HG03159 (cell line): ENCODE measurements around the gene RUVBL2.
A peak's percentile ranks its signal among the peaks of the same experiment; 100 is the strongest.

ENCODE experiments used
- ATAC-seq: cut with Tn5 transposase; IDR thresholded peaks from one replicate; pipeline ENCODE4 v1.9.1; 2021; ENCODE audit warnings: mild to moderate bottlenecking, moderate library complexity; ENCODE audit not compliant: unreplicated experiment

RUVBL2 gene

GRCh38 chr19:48963371-48964204 lies 30.1 kb upstream of the RUVBL2 start:
- ATAC-seq = no peak

- no peak for ATAC-seq
Measured at GRCh38 chr19:48964205-48965039, 29.3 kb upstream of the RUVBL2 start.

- ATAC-seq = peak; percentile 66
Measured at GRCh38 chr19:48965040-48965805, 28.5 kb upstream of the RUVBL2 start, which contains the start of gene FTL. FTL (plus strand) TSS chr19:48965309; CDS start chr19:48965508, 199 bp downstream.

GRCh38 chr19:48965806-48966540 lies 27.7 kb upstream of the RUVBL2 start:
- ATAC-seq = peak; percentile 30

GRCh38 chr19:48966541-48967345 lies 26.9 kb upstream of the RUVBL2 start:
- ATAC-seq = no peak

GRCh38 chr19:48967346-48968178 lies 26.1 kb upstream of the RUVBL2 start:
- ATAC-seq = no peak

GRCh38 chr19:48968179-48968661 lies 25.5 kb upstream of the RUVBL2 start:
- ATAC-seq = no peak

- no peak for ATAC-seq
Measured at GRCh38 chr19:48968813-48969218, 24.9 kb upstream of the RUVBL2 start.

GRCh38 chr19:48969276-48970138 lies 24.2 kb upstream of the RUVBL2 start:
- ATAC-seq = no peak

GRCh38 chr19:48970139-48970766 lies 23.4 kb upstream of the RUVBL2 start:
- no peak for ATAC-seq

- no peak for ATAC-seq
Measured at GRCh38 chr19:48970923-48971395, 22.7 kb upstream of the RUVBL2 start.

GRCh38 chr19:48975947-48976847 lies 17.5 kb upstream of the RUVBL2 start:
- no peak for ATAC-seq

- no peak for ATAC-seq
Measured at GRCh38 chr19:48977061-48977460, 16.6 kb upstream of the RUVBL2 start.

- no peak for ATAC-seq
Measured at GRCh38 chr19:48982280-48982679, 11.4 kb upstream of the RUVBL2 start.

GRCh38 chr19:48985711-48986110 lies 8.0 kb upstream of the RUVBL2 start:
- ATAC-seq = no peak

GRCh38 chr19:48986211-48986610 lies 7.5 kb upstream of the RUVBL2 start:
- ATAC-seq = no peak
